WTC11 (cell line): ENCODE data around the gene STPG4.

Experiments
- CBFB ChIP-seq: sonication (generic); formaldehyde crosslinking; IDR thresholded peaks from 2 replicates; pipeline ENCODE4 v1.8.1; 2022; ENCODE audit warnings: mild to moderate bottlenecking, low read depth, missing genetic modification reagents
- ZNF396 ChIP-seq: fragments of 250-450 bp; sonication (Bioruptor Pico); IDR thresholded peaks from 2 replicates; pipeline ENCODE4 v1.8.0; 2021; ENCODE audit warnings: mild to moderate bottlenecking, moderate library complexity, borderline replicate concordance
- TF ChIP-seq, protein P1 (sequence below): fragments of 200-600 bp; IDR thresholded peaks from 2 replicates; pipeline ENCODE4 v1.8.0; 2022; ENCODE audit warnings: antibody characterized with exemption
- TF ChIP-seq, protein P2 (sequence below): sonication (generic); formaldehyde crosslinking; IDR thresholded peaks from 2 replicates; pipeline ENCODE4 v1.8.1; 2023; ENCODE audit warnings: mild to moderate bottlenecking, moderate library complexity, missing genetic modification reagents
- TF ChIP-seq, protein P3 (sequence below): sonication (generic); formaldehyde crosslinking; IDR thresholded peaks from 2 replicates; pipeline ENCODE4 v1.8.0; 2022; ENCODE audit warnings: missing genetic modification reagents
- TF ChIP-seq, protein P4 (sequence below): sonication (generic); formaldehyde crosslinking; conservative IDR thresholded peaks from 2 replicates; pipeline ENCODE4 v1.8.1; 2022; ENCODE audit warnings: mild to moderate bottlenecking, missing genetic modification reagents

DNA sequence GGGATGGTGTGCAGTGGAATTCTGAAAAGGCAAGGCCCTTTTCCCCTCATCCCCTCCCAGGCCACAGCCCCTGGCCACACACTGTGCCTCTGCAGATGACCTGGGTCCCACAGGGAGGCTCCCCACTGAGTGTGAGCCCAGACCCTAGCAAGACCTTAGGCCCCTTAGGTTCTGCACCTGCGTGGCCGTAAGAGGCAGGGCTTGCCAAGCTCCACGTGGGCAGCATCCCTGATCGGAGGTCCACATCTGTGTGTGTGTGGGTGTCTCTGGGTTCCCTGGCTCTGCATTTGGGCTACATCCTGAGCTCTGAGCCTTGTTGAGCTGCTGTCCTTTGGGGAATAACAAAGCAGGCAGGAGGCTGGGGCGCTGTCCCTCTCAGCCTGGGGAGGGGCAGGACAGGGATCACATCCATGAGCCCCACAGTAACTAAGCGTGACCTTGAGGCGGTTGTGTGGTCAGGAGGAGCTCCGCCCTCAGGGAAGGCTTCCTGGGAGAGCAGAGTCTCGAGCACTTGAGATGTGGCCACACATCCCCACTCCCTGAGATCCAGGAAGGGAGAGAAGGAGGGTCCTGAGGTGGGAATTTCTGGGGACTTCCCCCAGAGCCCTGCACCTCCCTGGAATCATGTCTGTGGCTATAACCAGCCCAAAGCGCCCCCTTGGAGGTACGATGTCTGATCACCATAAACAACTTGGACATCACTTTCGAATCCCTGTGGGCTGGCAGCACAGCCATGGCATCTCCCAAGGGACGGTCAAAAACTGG, 84.8 kb downstream of the STPG4 start:
- TF ChIP-seq, protein P1, sequence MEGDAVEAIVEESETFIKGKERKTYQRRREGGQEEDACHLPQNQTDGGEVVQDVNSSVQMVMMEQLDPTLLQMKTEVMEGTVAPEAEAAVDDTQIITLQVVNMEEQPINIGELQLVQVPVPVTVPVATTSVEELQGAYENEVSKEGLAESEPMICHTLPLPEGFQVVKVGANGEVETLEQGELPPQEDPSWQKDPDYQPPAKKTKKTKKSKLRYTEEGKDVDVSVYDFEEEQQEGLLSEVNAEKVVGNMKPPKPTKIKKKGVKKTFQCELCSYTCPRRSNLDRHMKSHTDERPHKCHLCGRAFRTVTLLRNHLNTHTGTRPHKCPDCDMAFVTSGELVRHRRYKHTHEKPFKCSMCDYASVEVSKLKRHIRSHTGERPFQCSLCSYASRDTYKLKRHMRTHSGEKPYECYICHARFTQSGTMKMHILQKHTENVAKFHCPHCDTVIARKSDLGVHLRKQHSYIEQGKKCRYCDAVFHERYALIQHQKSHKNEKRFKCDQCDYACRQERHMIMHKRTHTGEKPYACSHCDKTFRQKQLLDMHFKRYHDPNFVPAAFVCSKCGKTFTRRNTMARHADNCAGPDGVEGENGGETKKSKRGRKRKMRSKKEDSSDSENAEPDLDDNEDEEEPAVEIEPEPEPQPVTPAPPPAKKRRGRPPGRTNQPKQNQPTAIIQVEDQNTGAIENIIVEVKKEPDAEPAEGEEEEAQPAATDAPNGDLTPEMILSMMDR: no peak
- TF ChIP-seq CBFB (CRISPR knock-in tag) (no peak), ZNF396 (CRISPR knock-in tag) (no peak)
- TF ChIP-seq, protein P2, sequence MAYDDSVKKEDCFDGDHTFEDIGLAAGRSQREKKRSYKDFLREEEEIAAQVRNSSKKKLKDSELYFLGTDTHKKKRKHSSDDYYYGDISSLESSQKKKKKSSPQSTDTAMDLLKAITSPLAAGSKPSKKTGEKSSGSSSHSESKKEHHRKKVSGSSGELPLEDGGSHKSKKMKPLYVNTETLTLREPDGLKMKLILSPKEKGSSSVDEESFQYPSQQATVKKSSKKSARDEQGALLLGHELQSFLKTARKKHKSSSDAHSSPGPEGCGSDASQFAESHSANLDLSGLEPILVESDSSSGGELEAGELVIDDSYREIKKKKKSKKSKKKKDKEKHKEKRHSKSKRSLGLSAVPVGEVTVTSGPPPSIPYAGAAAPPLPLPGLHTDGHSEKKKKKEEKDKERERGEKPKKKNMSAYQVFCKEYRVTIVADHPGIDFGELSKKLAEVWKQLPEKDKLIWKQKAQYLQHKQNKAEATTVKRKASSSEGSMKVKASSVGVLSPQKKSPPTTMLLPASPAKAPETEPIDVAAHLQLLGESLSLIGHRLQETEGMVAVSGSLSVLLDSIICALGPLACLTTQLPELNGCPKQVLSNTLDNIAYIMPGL (CRISPR knock-in tag): no peak
- TF ChIP-seq, protein P3, sequence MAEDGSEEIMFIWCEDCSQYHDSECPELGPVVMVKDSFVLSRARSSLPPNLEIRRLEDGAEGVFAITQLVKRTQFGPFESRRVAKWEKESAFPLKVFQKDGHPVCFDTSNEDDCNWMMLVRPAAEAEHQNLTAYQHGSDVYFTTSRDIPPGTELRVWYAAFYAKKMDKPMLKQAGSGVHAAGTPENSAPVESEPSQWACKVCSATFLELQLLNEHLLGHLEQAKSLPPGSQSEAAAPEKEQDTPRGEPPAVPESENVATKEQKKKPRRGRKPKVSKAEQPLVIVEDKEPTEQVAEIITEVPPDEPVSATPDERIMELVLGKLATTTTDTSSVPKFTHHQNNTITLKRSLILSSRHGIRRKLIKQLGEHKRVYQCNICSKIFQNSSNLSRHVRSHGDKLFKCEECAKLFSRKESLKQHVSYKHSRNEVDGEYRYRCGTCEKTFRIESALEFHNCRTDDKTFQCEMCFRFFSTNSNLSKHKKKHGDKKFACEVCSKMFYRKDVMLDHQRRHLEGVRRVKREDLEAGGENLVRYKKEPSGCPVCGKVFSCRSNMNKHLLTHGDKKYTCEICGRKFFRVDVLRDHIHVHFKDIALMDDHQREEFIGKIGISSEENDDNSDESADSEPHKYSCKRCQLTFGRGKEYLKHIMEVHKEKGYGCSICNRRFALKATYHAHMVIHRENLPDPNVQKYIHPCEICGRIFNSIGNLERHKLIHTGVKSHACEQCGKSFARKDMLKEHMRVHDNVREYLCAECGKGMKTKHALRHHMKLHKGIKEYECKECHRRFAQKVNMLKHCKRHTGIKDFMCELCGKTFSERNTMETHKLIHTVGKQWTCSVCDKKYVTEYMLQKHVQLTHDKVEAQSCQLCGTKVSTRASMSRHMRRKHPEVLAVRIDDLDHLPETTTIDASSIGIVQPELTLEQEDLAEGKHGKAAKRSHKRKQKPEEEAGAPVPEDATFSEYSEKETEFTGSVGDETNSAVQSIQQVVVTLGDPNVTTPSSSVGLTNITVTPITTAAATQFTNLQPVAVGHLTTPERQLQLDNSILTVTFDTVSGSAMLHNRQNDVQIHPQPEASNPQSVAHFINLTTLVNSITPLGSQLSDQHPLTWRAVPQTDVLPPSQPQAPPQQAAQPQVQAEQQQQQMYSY (CRISPR knock-in tag): no peak
- TF ChIP-seq, protein P4, sequence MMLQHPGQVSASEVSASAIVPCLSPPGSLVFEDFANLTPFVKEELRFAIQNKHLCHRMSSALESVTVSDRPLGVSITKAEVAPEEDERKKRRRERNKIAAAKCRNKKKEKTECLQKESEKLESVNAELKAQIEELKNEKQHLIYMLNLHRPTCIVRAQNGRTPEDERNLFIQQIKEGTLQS (CRISPR knock-in tag): no peak
